ENCODE measurements around the gene TGFB2. TPM values are rescaled to one million over a fixed set of nuclear protein-coding genes. Genes with fewer than 3 reads are reported as not detected.

TGFB2 gene
- total RNA-seq, 2 experiments from 2014 or later: 0.11 TPM

- H3K9me3 Mint-ChIP-seq: peaks cover 3% of the 10 kb centered on the region
- no peak for DNase-seq
- H3K36me3 ChIP-seq (ENCODE audit: insufficient read depth, low read length): no peaks in the 10 kb centered on the region
- intact Hi-C loops (cut with DNase I, micrococcal nuclease): no loop called here
- no peak overlapping the region for H3K4me3 Mint-ChIP-seq
- POLR2A ChIA-PET: no interaction called here
- no peaks in the 10 kb centered on the region for H3K36me3 Mint-ChIP-seq (ENCODE audit: low read depth)
- no peak overlapping the region for H3K4me3 ChIP-seq (ENCODE audit: low read length)
- H3K9me3 ChIP-seq (ENCODE audit: control insufficient read depth in 1 of 2, insufficient read depth in 1 of 2, low read length in 2 of 2): no peaks in the 10 kb centered on the region
- ATAC-seq (ENCODE audit: poor library complexity): no peak
- TF ChIP-seq CTCF (IDR thresholded peaks at IDR 0.05): no peak
- H3K27ac ChIP-seq (ENCODE audit: low read depth in 1 of 2, low read length in 2 of 2): no peak overlapping the region
- peaks cover 5% of the 10 kb centered on the region for H3K27me3 Mint-ChIP-seq
- H3K27me3 ChIP-seq (ENCODE audit: control insufficient read depth in 1 of 2, insufficient read depth in 2 of 2, low read length in 2 of 2): no peaks in the 10 kb centered on the region
- no peak overlapping the region for H3K27ac Mint-ChIP-seq
- H3K4me1 ChIP-seq (ENCODE audit: insufficient read depth, low read length): no peaks in the 10 kb centered on the region
- H3K4me1 Mint-ChIP-seq (ENCODE audit: low read depth): no peaks in the 10 kb centered on the region
- CTCF ChIA-PET: no interaction called here
Observed at GRCh38 chr1:218444588-218444987, 99.5 kb downstream of the TGFB2 start.

GRCh38 chr1:218447010-218447689 lies 102.0 kb downstream of the TGFB2 start:
- no peaks in the 10 kb centered on the region for H3K9me3 ChIP-seq (ENCODE audit: control insufficient read depth in 1 of 2, insufficient read depth in 1 of 2, low read length in 2 of 2)
- Mint-ChIP-seq H3K27ac (no peak overlapping the region), H3K4me3 (no peak overlapping the region), H3K4me1 (ENCODE audit: low read depth) (no peaks in the 10 kb centered on the region), H3K27me3 (no peaks in the 10 kb centered on the region), H3K9me3 (peaks cover 3% of the 10 kb centered on the region), H3K36me3 (ENCODE audit: low read depth) (no peaks in the 10 kb centered on the region)
- TF ChIP-seq CTCF (IDR thresholded peaks at IDR 0.05): no peak
- no peak overlapping the region for H3K4me3 ChIP-seq (ENCODE audit: low read length)
- no peaks in the 10 kb centered on the region for H3K36me3 ChIP-seq (ENCODE audit: insufficient read depth, low read length)
- CTCF ChIA-PET: no interaction called here
- intact Hi-C loops (cut with DNase I, micrococcal nuclease): no loop called here
- no peak overlapping the region for H3K27ac ChIP-seq (ENCODE audit: low read depth in 1 of 2, low read length in 2 of 2)
- no peak for ATAC-seq (ENCODE audit: poor library complexity)
- DNase-seq: no peak
- no peaks in the 10 kb centered on the region for H3K27me3 ChIP-seq (ENCODE audit: control insufficient read depth in 1 of 2, insufficient read depth in 2 of 2, low read length in 2 of 2)
- no peaks in the 10 kb centered on the region for H3K4me1 ChIP-seq (ENCODE audit: insufficient read depth, low read length)
- POLR2A ChIA-PET: no interaction called here

GRCh38 chr1:218451415-218451814 lies 106.3 kb downstream of the TGFB2 start:
- no peak for ATAC-seq (ENCODE audit: poor library complexity)

More at GRCh38 chr1:218451415-218451814, 106.3 kb downstream of the TGFB2 start:
- H3K4me3 Mint-ChIP-seq: no peak overlapping the region
- CTCF ChIA-PET: no interaction called here
- Histone ChIP-seq H3K36me3 (ENCODE audit: insufficient read depth, low read length) (no peaks in the 10 kb centered on the region), H3K27me3 (ENCODE audit: control insufficient read depth in 1 of 2, insufficient read depth in 2 of 2, low read length in 2 of 2) (no peaks in the 10 kb centered on the region), H3K27ac (ENCODE audit: low read depth in 1 of 2, low read length in 2 of 2) (no peak overlapping the region), H3K4me3 (ENCODE audit: low read length) (no peak overlapping the region), H3K4me1 (ENCODE audit: insufficient read depth, low read length) (no peaks in the 10 kb centered on the region), H3K9me3 (ENCODE audit: control insufficient read depth in 1 of 2, insufficient read depth in 1 of 2, low read length in 2 of 2) (no peaks in the 10 kb centered on the region)
- H3K9me3 Mint-ChIP-seq: peaks cover 3% of the 10 kb centered on the region
- peaks cover 6% of the 10 kb centered on the region for H3K27me3 Mint-ChIP-seq
- no peaks in the 10 kb centered on the region for H3K36me3 Mint-ChIP-seq (ENCODE audit: low read depth)
- DNase-seq: no peak
- H3K27ac Mint-ChIP-seq: no peak overlapping the region
- POLR2A ChIA-PET: no interaction called here
- no peak for TF ChIP-seq CTCF (IDR thresholded peaks at IDR 0.05)
- H3K4me1 Mint-ChIP-seq (ENCODE audit: low read depth): no peaks in the 10 kb centered on the region
- intact Hi-C loops (cut with DNase I, micrococcal nuclease): no loop called here

Measured in CD4-positive, alpha-beta T cell (primary cell).